ENCODE data around the gene HYKK. TPM values are rescaled to one million over a fixed set of nuclear protein-coding genes. Genes with fewer than 3 reads are reported as not detected.

The HYKK gene
- total and polyA plus RNA-seq, 2 of the 8 experiments (the other 6 are each of a cell fraction or from before 2014, with no cell fraction given), result 2.0 to 3.7 TPM

GRCh38 chr15:78538358-78538757 lies 31.0 kb downstream of the HYKK start:
- DNase-seq (ENCODE audit: low read depth in 1 of 2, low spot score in 2 of 2), result no peak
- Histone ChIP-seq H3K14ac (ENCODE audit: insufficient read length) (no peak overlapping the region), H3K9me3 (ENCODE audit: insufficient read depth in 2 of 2, low read depth in 1 of 2, low read length in 1 of 2) (no peaks in the 10 kb centered on the region), H3K23ac (ENCODE audit: insufficient read length) (no peak overlapping the region), H2BK120ac (replicated peaks; ENCODE audit: low read depth, low read length) (no peak overlapping the region), H3K9ac (replicated peaks in 1 of 4; ENCODE audit: extremely low read depth in 1 of 4, low read depth in 3 of 4, low read length in 3 of 4) (no peak overlapping the region), H3K4me2 (ENCODE audit: insufficient read depth in 1 of 2, low read depth in 2 of 2, low read length in 2 of 2) (no peak overlapping the region), H4K5ac (ENCODE audit: insufficient read length, low read depth, low read length) (no peak overlapping the region), H4K20me1 (replicated peaks in 1 of 2; ENCODE audit: control insufficient read depth in 1 of 2, insufficient read depth in 2 of 2, low read length in 2 of 2) (no peaks in the 10 kb centered on the region), H3K4me1 (replicated peaks in 1 of 4; ENCODE audit: control insufficient read depth in 3 of 4, insufficient read depth in 4 of 4, low read length in 3 of 4) (peaks cover 0 to 3% (median 1%) of the 10 kb centered on the region in 4 experiments; a peak in 3 of 7 replicates), H2BK20ac (ENCODE audit: low read length) (no peak overlapping the region), H3K4me3 (ENCODE audit: extremely low read depth in 1 of 4, insufficient read depth in 2 of 4, low read depth in 3 of 4, low read length in 4 of 4) (no peak overlapping the region), H2BK5ac (ENCODE audit: low read depth, low read length) (no peak overlapping the region), H3K18ac (ENCODE audit: extremely low read depth, low read length) (no peak overlapping the region), H3K56ac (replicated peaks; ENCODE audit: insufficient read length, low read depth, low read length) (no peak overlapping the region), H2BK12ac (ENCODE audit: low read depth, low read length) (no peak overlapping the region; the same call in 1 of the 2 replicates), H3K79me1 (ENCODE audit: low read depth, low read length) (peaks cover 3% of the 10 kb centered on the region), H3K36me3 (ENCODE audit: control insufficient read depth in 2 of 4, insufficient read depth in 4 of 4, low read length in 3 of 4) (peaks cover 0 to 16% (median 6%) of the 10 kb centered on the region in 4 experiments; a peak in 6 of 8 replicates), H2BK15ac (ENCODE audit: low read length) (no peak overlapping the region), H4K91ac (replicated peaks; ENCODE audit: insufficient read length, low read length) (no peak overlapping the region), H3K4ac (replicated peaks; ENCODE audit: insufficient read length, low read depth, low read length) (no peak overlapping the region), H3K23me2 (ENCODE audit: low read depth, low read length) (peaks cover 3% of the 10 kb centered on the region; the same call in 1 of the 2 replicates), H2AFZ (ENCODE audit: low read length) (no peak overlapping the region), H3K79me2 (ENCODE audit: control insufficient read depth in 1 of 2, insufficient read depth in 2 of 2, low read length in 2 of 2) (peaks cover 0 to 22% of the 10 kb centered on the region in 2 experiments; a peak in 2 of 4 replicates), H4K8ac (ENCODE audit: extremely low read depth, insufficient read depth, low read length) (no peak overlapping the region), H3K27me3 (replicated peaks in 1 of 4; ENCODE audit: control insufficient read depth in 3 of 4, extremely low read depth in 1 of 4, insufficient read depth in 3 of 4, low read length in 3 of 4) (no peaks in the 10 kb centered on the region), H2AK5ac (ENCODE audit: low read depth, low read length) (no peak overlapping the region), H3K27ac (ENCODE audit: low read depth, low read length) (no peak overlapping the region)
- FAIRE-seq, result no peak
- POLR2A ChIA-PET (ENCODE audit: partially characterized antibody), result no interaction called here
- 93% methylated on average over 1 of the region's 1 CpG; no CpG with 5 or more reads in 1 of the 2 experiments for WGBS, 2 experiments (ENCODE audit: extremely low coverage in 1 of 2, insufficient coverage in 1 of 2, insufficient read length in 1 of 2, insufficient replicate concordance in 2 of 2, low coverage in 1 of 2, low lambda C conversion rate in 2 of 2, missing lambda C conversion rate in 1 of 2)
- CTCF ChIA-PET (ENCODE audit: partially characterized antibody), result interaction anchor here (0.6 kb wide), 1 partner anchor 246 kb away, joined by 3 read pairs; no protein-coding TSS in a partner anchor
- TF ChIP-seq YY1 (IDR thresholded peaks at IDR 0.05; ENCODE audit: low read depth, low read length), result no peak
- TF ChIP-seq SIN3A (conservative IDR thresholded peaks at IDR 0.05 in 1 of 2, IDR thresholded peaks at IDR 0.05 in 1 of 2; ENCODE audit: low read depth in 1 of 2, low read length in 2 of 2), result no peak
- TF ChIP-seq CEBPB (IDR thresholded peaks at IDR 0.05; ENCODE audit: low read depth, low read length), result no peak
- no peak for TF ChIP-seq BACH1 (IDR thresholded peaks at IDR 0.05; ENCODE audit: low read length)
- no peak for TF ChIP-seq CTBP2 (IDR thresholded peaks at IDR 0.05; ENCODE audit: borderline replicate concordance, insufficient read depth, insufficient read length, low read length)
- TF ChIP-seq SIRT6 (IDR thresholded peaks at IDR 0.05; ENCODE audit: low read length), result no peak
- no peak for TF ChIP-seq E2F6 (IDR thresholded peaks at IDR 0.05)
- no peak for TF ChIP-seq ATF3 (IDR thresholded peaks at IDR 0.05; ENCODE audit: insufficient read depth, low read depth, low read length)
- no peak for TF ChIP-seq POU5F1 (IDR thresholded peaks at IDR 0.05; ENCODE audit: low read depth, low read length)
- TF ChIP-seq EGR1 (IDR thresholded peaks at IDR 0.05; ENCODE audit: borderline replicate concordance, low read depth, low read length), result no peak
- no peak for TF ChIP-seq HDAC2 (IDR thresholded peaks at IDR 0.05; ENCODE audit: borderline replicate concordance in 1 of 2, low read depth in 2 of 2, low read length in 2 of 2)
- no peak for TF ChIP-seq MAFK (IDR thresholded peaks at IDR 0.05; ENCODE audit: low read depth, low read length)
- no peak for TF ChIP-seq TBP (IDR thresholded peaks at IDR 0.05; ENCODE audit: low read depth, low read length)
